ENCODE measurements around the gene SNRNP25.

Gene SNRNP25

DNA sequence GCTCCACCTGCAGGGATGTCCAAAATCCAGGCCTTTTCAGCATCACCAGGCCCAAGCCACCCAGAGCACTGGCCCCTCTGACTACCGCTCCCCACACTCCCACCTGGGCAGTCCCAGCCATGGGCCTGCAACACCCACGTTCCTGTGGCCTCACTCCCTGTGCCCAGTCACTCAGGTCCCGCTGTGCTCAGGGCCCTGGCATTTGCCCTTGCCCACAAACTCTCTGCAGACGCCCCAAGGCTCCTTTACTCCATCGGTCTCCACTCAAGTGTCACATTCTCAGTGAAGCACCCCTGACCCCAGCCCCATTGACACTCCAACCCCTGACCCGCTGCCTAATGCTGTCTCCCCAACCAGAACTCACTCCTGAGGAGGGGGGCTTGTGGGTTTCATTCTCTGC, 48.0 kb downstream of the SNRNP25 start:
- no peak for DNase-seq (ENCODE audit: low read depth in 2 of 2)

- DNase-seq (ENCODE audit: low read depth in 2 of 2) = no peak
Measured at GRCh38 chr16:102060-102855, 48.6 kb downstream of the SNRNP25 start.

GRCh38 chr16:104355-104754, 50.7 kb downstream of the SNRNP25 start:
- no peak for DNase-seq (ENCODE audit: low read depth in 2 of 2)

DNA sequence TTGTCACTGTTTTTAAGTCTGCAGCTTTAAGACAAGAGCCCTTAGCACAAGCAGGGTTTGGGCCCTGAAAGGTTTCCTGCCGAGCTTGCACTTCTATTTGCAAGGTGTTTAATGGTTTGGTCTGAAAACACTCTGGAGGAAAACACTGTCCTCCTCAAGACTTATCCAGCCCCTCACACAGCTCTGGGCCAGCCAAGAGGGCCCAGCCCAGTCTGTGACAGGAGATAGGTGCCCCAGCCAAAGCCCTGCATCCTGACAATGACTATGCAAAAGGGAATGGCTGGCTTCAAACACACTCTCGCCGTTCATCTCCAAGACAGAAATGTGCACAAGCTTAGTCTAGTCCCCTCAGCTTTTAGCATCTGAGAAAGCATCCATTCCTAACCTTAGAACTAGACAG, 51.3 kb downstream of the SNRNP25 start:
- no peak for DNase-seq (ENCODE audit: low read depth in 2 of 2)

- no peak for DNase-seq (ENCODE audit: low read depth in 2 of 2)
Measured at GRCh38 chr16:105521-105920, 51.9 kb downstream of the SNRNP25 start.

GRCh38 chr16:106623-107324, 53.1 kb downstream of the SNRNP25 start:
- DNase-seq (ENCODE audit: low read depth in 2 of 2) = peak; percentile 28 to 41

All from activated CD8-positive, alpha-beta memory T cell treated with anti-CD3 and anti-CD28 coated beads for 4 hours (primary cell).